GM21529 (cell line): ENCODE results near the gene USF1.
A peak's percentile ranks its signal among the peaks of the same experiment; 100 is the strongest.
"Not testable (repeated sequence)": the region's sequence is repeated elsewhere in the genome, so short reads cannot be mapped to it uniquely, and the experiment has no call there.

Experiments used
- ATAC-seq: cut with Tn5 transposase; IDR thresholded peaks from one replicate; pipeline ENCODE4 v1.9.1; 2021; ENCODE audit not compliant: unreplicated experiment

USF1 gene

DNA sequence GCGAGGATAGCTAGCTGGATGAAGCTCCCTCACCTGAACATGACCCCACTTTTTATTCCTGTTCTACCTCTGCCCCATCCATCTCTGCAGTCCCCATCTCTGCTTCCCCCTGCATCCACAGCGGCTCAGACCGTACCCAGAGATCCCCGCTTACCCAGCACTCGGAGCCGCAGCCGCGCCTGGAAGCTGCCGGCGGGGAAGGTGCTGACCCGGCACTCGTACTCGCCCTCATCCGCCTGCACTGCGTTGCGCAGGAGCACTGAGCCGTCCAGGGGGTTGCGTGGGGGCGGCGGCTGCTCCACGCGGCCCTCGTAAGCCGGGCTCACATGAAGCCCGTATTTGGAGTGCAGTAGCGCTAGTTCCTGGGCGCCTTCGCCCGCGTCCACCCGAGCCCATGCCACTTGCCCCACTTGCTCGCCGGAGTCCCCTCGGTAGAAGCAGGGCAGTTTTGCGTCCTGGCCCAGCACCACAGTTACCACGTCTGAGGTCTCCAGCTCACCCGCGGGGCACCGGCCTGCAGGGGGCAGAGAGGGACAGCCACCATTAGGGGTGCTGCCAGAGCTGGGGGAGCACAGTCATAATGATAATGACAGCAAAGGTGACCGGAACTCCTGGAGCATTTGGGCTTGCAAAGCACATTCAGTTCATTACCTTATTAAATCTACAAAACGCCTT is 33.8 kb upstream of the USF1 start:
- ATAC-seq: no peak

- ATAC-seq: no peak
Observed at GRCh38 chr1:161077426-161077825, 31.6 kb upstream of the USF1 start.

GRCh38 chr1:161076410-161076809 is 30.6 kb upstream of the USF1 start:
- no peak for ATAC-seq

GRCh38 chr1:161074676-161075368 is 29.0 kb upstream of the USF1 start:
- ATAC-seq: no peak

DNA sequence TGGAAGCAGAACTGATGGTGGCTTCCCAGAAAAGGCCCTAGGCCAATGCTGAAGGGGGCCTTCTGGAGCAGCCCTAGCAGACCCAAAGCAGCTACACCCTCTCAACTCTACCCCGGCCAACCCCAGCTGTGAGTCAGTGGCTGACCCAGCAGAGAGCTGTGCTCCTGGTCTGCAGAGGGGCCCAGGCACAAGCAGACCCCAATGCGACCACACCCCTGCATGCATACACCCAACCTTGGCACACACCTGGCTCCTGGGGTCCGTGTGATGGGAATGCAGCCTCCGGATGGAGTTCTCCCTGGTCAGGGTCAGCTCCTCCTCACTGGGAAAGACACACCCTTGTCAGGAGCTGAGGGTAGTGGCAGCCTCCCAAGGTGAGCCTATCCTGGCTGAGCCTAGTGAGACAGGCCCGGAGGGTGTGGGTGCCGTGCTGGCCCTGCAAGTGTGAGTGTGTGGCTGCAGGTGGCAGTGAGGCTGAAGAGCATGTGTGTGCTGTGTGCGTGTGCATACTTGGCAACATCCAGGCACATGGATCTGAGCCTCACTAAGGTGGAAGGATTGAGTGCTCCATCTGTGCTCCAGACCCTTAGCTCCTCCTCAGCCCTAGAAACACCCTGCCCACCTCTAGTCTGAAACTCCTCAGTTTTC is 27.8 kb upstream of the USF1 start:
- no peak for ATAC-seq

DNA sequence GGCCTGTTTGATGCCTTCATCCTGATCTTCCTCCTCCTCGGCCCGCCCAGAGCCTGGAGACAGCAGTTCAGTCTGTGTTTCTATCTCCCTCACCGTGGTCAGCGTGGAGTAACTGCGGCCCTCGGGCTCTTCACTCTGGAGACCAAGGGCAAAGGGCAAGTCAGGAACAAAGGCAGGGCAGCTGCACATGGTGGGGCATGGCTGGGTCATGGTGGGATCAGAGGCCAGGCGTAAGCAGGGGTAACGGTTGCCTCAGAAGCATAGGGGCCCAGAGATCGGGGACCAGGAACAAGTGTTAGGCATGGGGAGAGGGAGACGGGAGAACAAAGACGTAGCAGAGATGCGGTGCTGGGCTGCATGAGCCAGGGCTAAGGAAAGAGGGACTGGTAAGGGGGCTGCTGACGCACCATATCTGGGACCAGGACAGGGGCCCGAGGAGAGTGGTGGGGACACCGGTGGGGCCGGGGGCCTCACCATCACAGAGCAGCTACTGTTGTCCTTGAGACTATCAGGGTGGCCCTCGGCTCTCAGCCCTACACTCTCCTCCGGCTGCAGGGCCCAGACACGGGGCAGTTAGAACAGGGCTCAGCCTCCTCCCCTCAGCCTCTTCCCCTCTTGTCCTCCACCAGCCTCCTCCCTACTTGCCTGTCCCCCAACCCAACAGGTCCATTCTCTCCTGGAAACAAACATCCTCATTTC is 27.1 kb upstream of the USF1 start:
- ATAC-seq: no peak

DNA sequence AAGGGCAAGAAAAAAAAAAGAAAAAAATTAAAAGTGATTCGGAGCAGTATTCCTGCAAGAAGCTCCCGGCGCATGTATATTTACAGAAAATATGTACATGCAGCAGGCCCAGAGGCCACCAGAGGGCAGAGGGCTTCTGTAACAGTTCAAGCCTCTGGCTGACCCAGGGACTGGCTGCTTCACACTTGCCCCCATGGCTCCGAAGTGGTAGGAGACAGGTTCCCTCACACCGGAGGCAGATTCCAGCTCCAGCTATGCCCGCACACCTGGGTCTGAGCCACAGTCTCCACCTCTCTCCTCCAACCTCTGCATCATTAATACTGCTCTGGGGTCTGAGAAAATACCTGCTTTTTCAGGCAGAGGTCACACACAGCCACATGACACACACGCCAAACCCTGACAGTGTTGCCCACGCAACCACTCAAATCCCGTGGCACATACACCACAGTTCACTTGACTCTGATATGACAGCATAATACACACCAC is 26.2 kb upstream of the USF1 start:
- no peak for ATAC-seq

DNA sequence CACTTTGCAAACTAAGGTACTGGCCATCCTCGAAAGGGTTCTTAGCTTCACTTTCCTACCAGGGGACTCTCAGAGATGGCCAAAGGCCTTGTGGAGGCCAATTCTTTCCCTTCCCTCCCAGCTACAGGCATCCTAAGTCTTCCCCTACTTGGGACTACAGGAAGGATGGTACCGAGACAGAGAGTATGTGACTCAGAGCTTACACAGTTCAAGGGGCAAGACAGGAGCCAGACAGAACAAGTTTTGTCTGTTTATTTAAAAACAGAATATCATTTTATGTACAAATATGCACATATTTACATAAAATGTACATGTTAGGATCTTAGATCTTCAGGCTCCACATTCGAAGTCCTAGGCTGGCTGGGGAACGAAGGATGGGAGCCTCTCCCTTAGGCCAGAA is 25.0 kb upstream of the USF1 start:
- no peak for ATAC-seq

- peak; percentile 84 for ATAC-seq
Observed at GRCh38 chr1:161069731-161070270, 24.0 kb upstream of the USF1 start, which contains the start of gene ARHGAP30. TSS of gene ARHGAP30 (minus strand) at chr1:161069891. CDS start at chr1:161069624, 267 bp downstream.

GRCh38 chr1:161069241-161069640 is 23.5 kb upstream of the USF1 start:
- peak; percentile 0 for ATAC-seq

GRCh38 chr1:161068306-161069234 is 22.8 kb upstream of the USF1 start:
- peak; percentile 65 for ATAC-seq

- ATAC-seq: no peak
Observed at GRCh38 chr1:161066694-161067093, 20.9 kb upstream of the USF1 start.

- not testable (repeated sequence) for ATAC-seq
Observed at GRCh38 chr1:161065681-161066080, 19.9 kb upstream of the USF1 start.

- ATAC-seq: not testable (repeated sequence)
Observed at GRCh38 chr1:161063936-161064335, 18.2 kb upstream of the USF1 start.

DNA sequence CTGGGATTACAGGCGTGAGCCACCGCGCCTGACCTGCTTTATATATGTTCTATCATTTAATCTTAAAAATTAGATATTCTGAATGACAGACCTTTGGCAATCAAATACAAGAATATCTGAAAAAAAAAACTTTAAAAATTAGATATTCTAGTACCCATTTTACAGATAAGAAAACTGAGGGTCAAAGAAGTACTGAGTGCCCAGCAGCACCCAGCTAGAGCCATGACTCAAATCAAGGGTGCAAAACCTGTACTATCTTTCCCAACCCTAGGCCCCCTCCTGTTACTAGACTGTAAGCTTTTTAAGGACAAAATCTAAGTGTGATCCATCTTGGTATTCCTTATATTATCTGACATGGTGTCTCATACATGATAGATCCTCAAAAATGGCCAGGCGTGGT is 15.6 kb upstream of the USF1 start:
- ATAC-seq: no peak

DNA sequence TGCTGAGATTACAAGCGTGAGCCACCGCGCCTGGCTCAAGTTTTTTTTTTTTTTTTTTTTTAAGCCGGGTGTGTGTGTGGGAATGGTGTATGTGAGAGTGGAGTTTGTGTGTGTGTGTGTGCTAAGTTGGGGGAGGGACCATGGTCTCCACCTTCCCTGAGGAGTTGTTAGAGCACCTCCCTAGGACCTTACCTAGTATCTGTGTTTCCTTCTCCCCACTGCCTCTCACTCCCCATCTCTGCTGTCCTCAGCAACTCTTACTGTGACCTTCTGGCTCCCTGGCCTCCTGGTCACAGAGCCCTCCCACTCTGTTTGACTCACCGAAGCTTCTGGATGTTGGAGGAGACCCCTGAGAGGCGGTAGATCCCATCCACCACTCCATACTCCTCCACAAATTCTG is 13.5 kb upstream of the USF1 start:
- ATAC-seq: no peak

- no peak for ATAC-seq
Observed at GRCh38 chr1:161054805-161055204, 9.0 kb upstream of the USF1 start.

DNA sequence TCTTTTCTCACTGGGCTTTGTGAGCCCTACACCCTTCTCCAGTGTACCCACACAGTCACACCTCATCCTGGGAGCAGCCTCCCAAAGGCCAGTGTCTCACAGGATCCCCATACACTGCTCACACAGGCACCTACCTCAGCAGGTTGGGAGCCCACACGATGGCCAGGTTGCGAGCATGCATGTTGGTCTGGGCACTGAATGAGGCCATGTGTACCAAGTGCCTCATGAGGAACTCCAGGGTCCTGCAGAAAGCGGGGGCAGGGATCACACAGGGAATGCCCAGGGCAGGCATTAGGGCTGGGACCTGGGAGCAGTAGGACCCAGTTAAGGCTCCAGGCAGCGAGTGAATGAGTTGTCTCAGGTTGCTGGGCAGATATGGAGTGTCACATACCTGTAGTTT is 8.5 kb upstream of the USF1 start:
- ATAC-seq: no peak

GRCh38 chr1:161052899-161053298 is 7.1 kb upstream of the USF1 start:
- ATAC-seq: no peak

DNA sequence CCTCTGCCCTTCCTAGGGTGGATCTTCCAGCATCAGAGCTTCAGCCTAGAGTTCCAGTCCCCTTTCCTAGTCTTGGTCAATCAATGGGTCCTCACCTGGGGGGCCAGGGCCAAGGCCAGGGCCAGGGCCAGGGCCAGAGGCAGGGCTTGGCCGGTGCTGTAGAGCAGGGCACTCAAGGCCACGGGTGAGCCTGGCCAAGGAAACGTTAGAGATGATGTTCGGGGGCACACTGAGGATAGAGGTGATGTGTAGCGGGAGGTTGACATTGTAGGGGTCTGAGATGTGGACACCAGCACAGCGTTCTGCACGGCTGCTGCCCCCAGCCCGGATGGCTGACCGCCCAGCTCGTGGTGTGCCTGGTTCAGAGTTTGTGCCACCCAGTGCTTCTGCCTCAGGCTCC is 5.4 kb upstream of the USF1 start:
- no peak for ATAC-seq
